SW480 (cell line): ENCODE measurements around the gene DDX60.

Experiments used
- DNase-seq: peaks from one replicate; pipeline ENCODE4 v3.0.0-alpha.2; 2016; ENCODE audit warnings: low spot score

Gene DDX60

DNA sequence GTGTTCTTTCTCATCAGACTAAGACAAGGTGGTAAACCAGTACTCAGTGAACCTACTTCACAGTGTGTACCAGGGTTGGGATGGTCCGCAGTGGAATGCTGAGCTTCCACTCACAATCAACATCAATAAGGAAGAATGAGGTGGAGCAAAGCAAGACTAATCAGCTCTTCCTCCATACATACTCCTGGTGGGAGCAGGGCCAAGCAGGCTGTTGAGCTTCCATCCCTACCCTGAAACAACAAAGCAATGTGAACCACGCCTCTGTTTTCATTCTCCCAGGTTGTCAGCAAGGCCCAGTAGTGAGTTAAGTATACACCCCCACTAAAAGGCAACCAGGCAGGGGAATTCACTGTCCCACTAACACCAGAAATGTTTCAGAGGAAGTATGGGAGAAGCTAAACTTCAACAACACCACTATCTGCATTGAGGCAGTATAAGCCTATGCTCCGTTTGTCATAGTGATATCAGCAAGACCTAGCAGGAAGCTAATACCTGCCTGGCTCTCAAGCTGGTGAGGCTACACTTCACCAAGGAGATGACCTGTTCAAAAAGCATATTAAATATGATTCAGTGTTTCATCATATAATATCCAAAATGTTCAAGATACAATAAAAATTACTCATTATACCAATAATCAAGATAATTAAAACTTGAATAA, 109.5 kb downstream of the DDX60 start:
- no peak for DNase-seq

- no peak for DNase-seq
Measured at GRCh38 chr4:168203233-168203911, 115.2 kb downstream of the DDX60 start.

DNA sequence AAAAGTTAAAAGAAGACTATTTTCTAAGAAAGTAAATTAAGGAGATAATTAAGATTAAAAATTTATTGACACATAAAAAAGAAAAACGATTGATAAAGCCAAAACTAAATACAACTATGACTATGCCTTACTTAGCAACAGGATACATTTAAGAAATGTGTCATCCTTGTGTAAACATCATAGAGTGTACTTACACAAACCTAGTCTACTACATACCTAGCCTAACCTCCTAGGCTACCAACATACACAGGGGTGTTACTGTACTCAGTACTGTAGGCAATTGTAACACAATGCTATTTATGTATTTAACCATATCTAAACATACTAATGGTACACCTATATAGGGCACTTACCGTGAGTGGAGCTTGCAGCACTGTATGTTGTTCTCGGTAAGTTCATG, 117.9 kb downstream of the DDX60 start:
- no peak for DNase-seq

GRCh38 chr4:168199260-168199957, 119.1 kb downstream of the DDX60 start:
- DNase-seq: no peak

DNA sequence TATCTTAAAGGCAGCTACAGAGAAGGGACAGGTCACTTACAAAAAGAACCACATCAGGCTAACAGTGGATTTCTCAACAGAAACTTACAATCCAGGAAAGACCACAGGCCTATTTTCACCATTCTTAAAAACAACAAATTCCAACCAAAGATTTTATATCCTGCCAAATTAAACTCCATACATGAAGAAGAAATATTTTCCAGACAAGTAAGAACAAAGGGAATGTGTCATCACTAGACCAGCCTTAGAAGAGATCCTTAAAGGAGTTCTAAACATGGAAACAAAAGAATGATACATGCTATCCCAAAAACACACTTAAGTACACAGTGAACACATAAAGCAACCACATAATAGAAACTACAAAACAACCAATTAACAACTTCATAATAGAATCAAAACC, 120.6 kb downstream of the DDX60 start:
- no peak for DNase-seq

DNA sequence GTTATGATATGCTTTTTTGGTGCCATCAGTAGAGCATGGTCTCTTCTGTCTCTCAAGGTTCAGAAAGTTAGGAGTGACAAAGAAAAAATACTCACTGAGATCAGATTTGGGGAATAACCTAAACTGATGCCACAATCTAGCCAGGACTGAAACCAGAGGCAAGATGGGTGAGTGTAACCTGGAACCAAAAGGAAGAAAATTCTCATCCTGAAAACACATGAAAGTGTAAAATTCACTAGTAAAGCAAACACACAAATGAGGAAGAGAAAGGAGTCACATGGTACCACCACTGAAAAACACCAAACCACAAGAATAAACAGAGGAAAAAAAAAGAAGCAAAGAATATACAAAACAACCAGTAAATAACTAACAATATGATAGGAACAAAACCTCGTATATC, 129.8 kb downstream of the DDX60 start:
- no peak for DNase-seq

- DNase-seq: peak; percentile 15
Measured at GRCh38 chr4:168183717-168184571, 134.6 kb downstream of the DDX60 start.

DNA sequence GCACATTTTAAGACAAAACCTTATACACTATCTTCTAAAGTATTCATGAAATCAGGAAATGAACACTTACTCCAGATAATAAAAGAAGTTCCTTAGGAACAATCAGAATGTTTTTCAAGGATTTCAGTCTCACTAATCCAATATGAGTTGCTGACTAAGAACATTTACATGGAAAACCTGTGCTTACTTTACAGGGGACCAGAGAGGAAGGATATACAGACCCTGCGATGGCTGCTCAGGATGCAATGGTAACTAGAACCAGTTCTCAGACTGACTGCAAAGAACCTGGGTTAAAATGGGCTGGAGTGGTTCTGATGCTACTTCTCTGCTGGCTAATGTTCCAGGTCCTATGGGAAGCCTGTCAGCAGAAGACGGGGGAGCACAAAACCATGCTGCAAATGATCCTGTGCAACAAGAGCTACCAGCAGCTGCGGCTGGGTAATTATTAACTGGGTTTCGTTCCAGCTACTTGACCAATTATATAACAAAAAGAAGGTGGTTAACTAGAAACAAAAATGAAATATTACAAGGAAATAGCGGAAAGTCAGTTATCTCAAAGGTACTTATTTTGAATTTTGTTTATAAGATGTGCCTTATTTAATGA, 140.9 kb downstream of the DDX60 start:
- no peak for DNase-seq

- no peak for DNase-seq
Measured at GRCh38 chr4:168174308-168174707, 144.2 kb downstream of the DDX60 start.

DNA sequence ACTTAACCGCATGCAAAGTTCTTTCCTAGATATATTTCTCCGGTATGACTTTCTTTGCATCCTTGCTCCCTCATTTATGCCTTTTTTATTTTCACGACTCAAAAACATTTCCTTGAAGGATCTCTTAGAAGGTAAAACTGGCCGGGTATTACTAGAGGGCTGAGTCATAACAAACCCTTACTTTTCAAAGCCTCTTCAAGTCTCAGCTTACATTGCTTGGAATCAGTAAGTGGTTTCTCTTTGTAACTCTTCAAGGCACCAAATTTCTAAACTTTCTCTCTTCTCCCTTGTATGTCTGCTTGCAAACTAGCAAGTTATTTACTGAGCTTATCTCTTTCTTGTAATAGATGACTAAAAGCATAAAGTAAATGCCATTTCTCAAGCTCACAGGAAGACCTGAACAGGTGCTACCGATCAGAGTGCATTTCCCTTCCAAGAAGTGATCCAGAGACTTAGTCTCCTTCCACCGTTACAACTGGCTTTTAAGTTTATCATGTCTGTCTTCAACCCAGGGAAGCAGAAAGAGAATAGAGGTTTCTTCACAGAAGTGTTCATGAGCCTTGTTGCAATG, 150.8 kb downstream of the DDX60 start:
- no peak for DNase-seq
